RWPE1 (cell line): ENCODE results near the gene ATP8A2.

Experiments
- CTCF ChIA-PET: fragments of 350-600 bp; sonication (Branson Sonifier 250); formaldehyde crosslinking; extraction: SDS; loops from one replicate; lab custom pipeline; 2021; lab: Yijun Ruan, JAX
- POLR2A ChIA-PET: fragments of 400-600 bp; formaldehyde crosslinking; extraction: SDS; loops from one replicate; lab custom pipeline; 2020; ENCODE audit warnings: antibody characterized with exemption; ENCODE audit not compliant: low non-redundant PET; lab: Yijun Ruan, JAX
- DNase-seq: peaks from one replicate; pipeline ENCODE4 v3.0.0; 2012; ENCODE audit warnings: low spot score
- H3K27ac ChIP-seq: fragments of 450-650 bp; 2 replicates; pipeline ENCODE4 v1.5.1; 2017
- CTCF ChIP-seq: fragments of 450-650 bp; conservative IDR thresholded peaks from 2 replicates; pipeline ENCODE4 v1.5.1; 2017; ENCODE audit warnings: low read depth, mild to moderate bottlenecking

The ATP8A2 gene

GRCh38 chr13:25873242-25873612 lies 501.5 kb downstream of the ATP8A2 start:
- DNase-seq = no peak
- ChIA-PET POLR2A (no interaction called here), CTCF (no interaction called here)

DNA sequence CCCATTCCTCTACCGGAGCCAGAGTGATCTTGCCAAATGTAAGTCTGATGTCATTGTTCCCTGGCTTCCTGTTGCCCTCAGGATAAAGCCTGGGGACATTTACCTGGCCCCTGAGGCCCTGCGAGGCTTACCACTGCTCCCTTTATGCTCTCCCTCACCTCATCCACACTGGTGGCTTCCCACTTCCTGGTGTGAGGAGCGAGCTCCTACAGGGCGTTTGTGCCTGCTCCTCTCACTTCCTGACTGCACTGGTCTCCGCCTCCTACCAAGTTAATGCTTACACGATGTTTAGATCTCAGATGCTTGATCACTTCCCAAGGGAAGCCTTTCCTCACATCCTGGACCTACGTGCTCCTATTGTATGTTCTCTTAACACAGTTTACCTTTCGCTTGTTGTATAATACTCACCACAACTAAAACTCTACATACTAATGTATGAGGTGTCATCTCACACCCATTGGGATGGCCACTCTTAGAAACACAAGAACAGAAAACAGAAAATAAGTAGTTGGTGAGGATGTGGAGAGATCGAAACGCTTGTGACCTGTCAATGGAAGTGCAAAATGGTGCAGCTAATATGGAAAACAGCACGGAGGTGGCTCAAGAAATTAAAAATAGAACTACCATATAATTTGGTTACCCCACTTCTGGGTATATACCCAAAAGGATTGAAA lies 502.4 kb downstream of the ATP8A2 start:
- TF ChIP-seq CTCF = no peak
- no peak for DNase-seq
- no peak overlapping the region for H3K27ac ChIP-seq
- POLR2A ChIA-PET = no interaction called here
- CTCF ChIA-PET = no interaction called here

More at GRCh38 chr13:25873242-25873612, 501.5 kb downstream of the ATP8A2 start:
- no peak overlapping the region for H3K27ac ChIP-seq
- no peak for TF ChIP-seq CTCF

DNA sequence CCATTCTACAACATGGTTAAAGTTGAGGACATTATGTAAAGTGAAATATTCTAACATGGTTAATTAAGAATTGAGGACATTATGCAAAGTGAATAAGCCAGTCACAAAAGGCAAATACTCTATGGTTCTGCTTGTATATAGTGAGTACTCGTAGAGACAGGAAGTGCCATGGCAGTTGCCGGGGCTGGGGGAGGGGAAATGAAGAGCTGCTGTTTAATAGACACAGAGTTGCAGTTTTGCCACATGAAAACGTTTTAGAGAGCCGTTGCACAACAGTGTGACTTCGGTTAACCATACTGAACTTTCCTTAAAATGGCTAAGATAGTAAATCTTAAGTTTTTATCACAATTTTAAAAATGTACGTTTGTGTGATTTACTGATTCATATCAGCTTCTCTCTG lies 503.1 kb downstream of the ATP8A2 start:
- POLR2A ChIA-PET = no interaction called here

GRCh38 chr13:25876247-25876646 lies 504.5 kb downstream of the ATP8A2 start:
- no peak for DNase-seq
- POLR2A ChIA-PET = no interaction called here
- CTCF ChIA-PET = interaction anchor here (0.6 kb wide), 1 partner anchor 188 kb away, joined by 3 read pairs; no protein-coding TSS in a partner anchor
- H3K27ac ChIP-seq = no peak overlapping the region
- TF ChIP-seq CTCF = no peak

More for the DNA sequence above, 503.1 kb downstream of the ATP8A2 start:
- CTCF ChIA-PET = no interaction called here
- H3K27ac ChIP-seq = no peak overlapping the region
- no peak for DNase-seq
- TF ChIP-seq CTCF = no peak

DNA sequence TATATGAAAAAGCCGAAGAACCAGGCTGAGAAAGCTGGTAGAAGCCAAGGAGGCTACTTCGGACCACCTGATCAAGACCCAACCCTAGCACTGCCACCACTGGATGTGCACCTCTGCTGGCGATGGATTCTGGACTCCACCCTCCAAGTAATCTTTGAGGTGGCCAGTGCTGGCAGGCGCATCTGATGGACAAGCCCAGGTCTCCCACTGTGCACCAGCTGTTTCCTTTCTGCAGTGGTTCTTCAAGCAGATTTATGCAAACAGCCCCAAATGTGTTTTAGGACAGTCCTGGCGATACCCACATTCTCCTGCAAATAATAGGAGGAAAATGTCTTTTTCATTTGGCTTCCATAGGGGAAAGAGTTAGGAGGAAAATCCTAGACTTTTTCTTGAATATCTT lies 507.7 kb downstream of the ATP8A2 start:
- no peak for TF ChIP-seq CTCF
- no peak overlapping the region for H3K27ac ChIP-seq
- ChIA-PET POLR2A (no interaction called here), CTCF (no interaction called here)
- no peak for DNase-seq

- CTCF ChIA-PET = interaction anchor here (0.7 kb wide), 2 partner anchors 68 to 277 kb away, joined by 3 to 6 read pairs; no protein-coding TSS in a partner anchor
- no peak overlapping the region for H3K27ac ChIP-seq
- DNase-seq = no peak
- POLR2A ChIA-PET = no interaction called here
- no peak for TF ChIP-seq CTCF
Observed at GRCh38 chr13:25881136-25881926, 509.6 kb downstream of the ATP8A2 start.
